GM12878 (cell line): ENCODE measurements around the gene TIPRL. TPM values are rescaled to one million over a fixed set of nuclear protein-coding genes. Genes with fewer than 3 reads are reported as not detected.
A peak's percentile ranks its signal among the peaks of the same experiment; 100 is the strongest.

ENCODE experiments used
- ATAC-seq: fragments of 200-7000 bp; cut with Tn5 transposase; 3 replicates; pipeline ENCODE4 v1.9.1; 2020; ENCODE audit warnings: mild to moderate bottlenecking, moderate library complexity
- Bru-seq: library from RNA; stranded (reverse); fragments of 400-500 nt; gene quantifications from one replicate; lab custom pipeline; 2021; lab: Mats Ljungman, UMichigan
- BruChase-seq, 2 experiments: library from RNA; stranded (reverse); fragments of 400-500 nt; gene quantifications; one replicate each; lab custom pipeline; 2021; lab: Mats Ljungman, UMichigan
- BruUV-seq: library from RNA; stranded (reverse); fragments of 400-500 nt; replicated peaks from 2 replicates; lab custom pipeline; 2021; lab: Mats Ljungman, UMichigan
- CTCF ChIA-PET: fragments of 300-600 bp; sonication (Branson Sonifier 250); formaldehyde crosslinking; extraction: SDS; loops from one replicate; lab custom pipeline; 2021; ENCODE audit warnings: inconsistent platforms; lab: Yijun Ruan, JAX
- POLR2A ChIA-PET: fragments of 350-600 bp; formaldehyde crosslinking; extraction: SDS; loops from one replicate; lab custom pipeline; 2021; ENCODE audit warnings: inconsistent platforms; lab: Charles Lee
- RAD21 ChIA-PET: fragments of 300-600 bp; sonication (Branson Sonifier 250); formaldehyde crosslinking; loops from one replicate; lab custom pipeline; 2023; ENCODE audit warnings: antibody characterized with exemption; ENCODE audit not compliant: unreplicated experiment; lab: Charles Lee
- SMC1A ChIA-PET: fragments of 300-600 bp; sonication (Branson Sonifier 250); formaldehyde crosslinking; loops from one replicate; lab custom pipeline; 2023; ENCODE audit not compliant: unreplicated experiment, uncharacterized antibody; lab: Charles Lee
- DNase-seq: peaks from one replicate; pipeline ENCODE4 v3.0.0-alpha.2; 2011; ENCODE audit warnings: low read depth, low spot score
- FAIRE-seq: peaks from 3 replicates; lab custom pipeline; 2011; peaks lifted over from hg19 to GRCh38; lab: Jason Lieb, UNC
- H2AFZ ChIP-seq: 2 replicates; pipeline ENCODE4 v1.6.0; 2011; ENCODE audit warnings: low read depth, low read length, control low read depth; ENCODE audit not compliant: control insufficient read depth
- H3K27ac ChIP-seq: 2 replicates; pipeline ENCODE4 v1.5.1; 2011; ENCODE audit warnings: control low read depth; ENCODE audit not compliant: control insufficient read depth, insufficient read depth
- H3K27me3 ChIP-seq, 2 experiments: replicated peaks in 1 of 2; 2 replicates each; pipeline versions ENCODE4 v1.6.0 to v1.6.1; 2011; ENCODE audit warnings: low read length in 1 of 2; ENCODE audit not compliant: control insufficient read depth in 2 of 2, insufficient read depth in 2 of 2
- H3K36me3 ChIP-seq, 2 experiments: 2 replicates each; pipeline ENCODE4 v1.5.1; 2011; ENCODE audit warnings: low read length in 1 of 2; ENCODE audit not compliant: control insufficient read depth in 2 of 2, insufficient read depth in 2 of 2
- H3K4me1 ChIP-seq: 2 replicates; pipeline ENCODE4 v1.6.1; 2011; ENCODE audit warnings: mild to moderate bottlenecking, low read length, moderate library complexity, mixed read lengths; ENCODE audit not compliant: control insufficient read depth, insufficient read depth
- H3K4me2 ChIP-seq: 2 replicates; pipeline ENCODE4 v1.6.0; 2011; ENCODE audit warnings: control low read depth; ENCODE audit not compliant: control insufficient read depth, insufficient read depth
- H3K4me3 ChIP-seq: fragments of 200-600 bp; sonication (generic); 2 replicates; pipeline ENCODE4 v1.5.1; 2016
- H3K79me2 ChIP-seq: 2 replicates; pipeline ENCODE4 v1.6.0; 2011; ENCODE audit warnings: low read length; ENCODE audit not compliant: control insufficient read depth, insufficient read depth
- H3K9ac ChIP-seq: 2 replicates; pipeline ENCODE4 v1.8.0; 2011; ENCODE audit warnings: low read length, control low read depth, mixed read lengths; ENCODE audit not compliant: control insufficient read depth, insufficient read depth
- H3K9me3 ChIP-seq: replicated peaks from 3 replicates; pipeline ENCODE4 v1.5.1; 2011; ENCODE audit warnings: mild to moderate bottlenecking, low read length; ENCODE audit not compliant: control insufficient read depth, insufficient read depth
- H4K20me1 ChIP-seq: 2 replicates; pipeline ENCODE4 v1.6.0; 2011; ENCODE audit not compliant: control insufficient read depth, insufficient read depth
- BHLHE40 ChIP-seq, 2 experiments: fragments of 450-650 bp in 1 of 2; IDR thresholded peaks; 2 replicates each; pipeline ENCODE4 v1.6.1; 2011 to 2017; ENCODE audit warnings: low read depth in 2 of 2, borderline replicate concordance in 1 of 2, improper control_type of control experiment in 1 of 2, low read length in 1 of 2, mild to moderate bottlenecking in 1 of 2
- E2F8 ChIP-seq: fragments of 450-650 bp; IDR thresholded peaks from 2 replicates; pipeline ENCODE4 v1.6.1; 2018; ENCODE audit warnings: mild to moderate bottlenecking, low read depth, moderate library complexity; ENCODE audit not compliant: partially characterized antibody
- EED ChIP-seq: sonication (generic); IDR thresholded peaks from 2 replicates; pipeline ENCODE4 v1.6.1; 2016; ENCODE audit warnings: antibody characterized with exemption, low read depth
- HDGF ChIP-seq: fragments of 450-650 bp; IDR thresholded peaks from 2 replicates; pipeline ENCODE4 v1.6.1; 2016; ENCODE audit warnings: antibody characterized with exemption
- MAX ChIP-seq: IDR thresholded peaks from 2 replicates; pipeline ENCODE4 v1.6.1; 2012; ENCODE audit warnings: low read depth, low read length, improper control_type of control experiment
- MEF2A ChIP-seq: IDR thresholded peaks from 2 replicates; pipeline ENCODE4 v1.6.1; 2011; ENCODE audit warnings: low read depth, mild to moderate bottlenecking, low read length, moderate library complexity; ENCODE audit not compliant: insufficient read depth
- MEF2B ChIP-seq: fragments of 450-650 bp; IDR thresholded peaks from 2 replicates; pipeline ENCODE4 v1.6.1; 2018; ENCODE audit warnings: mild to moderate bottlenecking, moderate library complexity; ENCODE audit not compliant: partially characterized antibody, poor library complexity, severe bottlenecking
- NRF1 ChIP-seq: conservative IDR thresholded peaks from 2 replicates; pipeline ENCODE4 v1.6.1; 2011; ENCODE audit warnings: mild to moderate bottlenecking, low read depth, low read length, improper control_type of control experiment
- RELB ChIP-seq: fragments of 450-650 bp; IDR thresholded peaks from 2 replicates; pipeline ENCODE4 v1.6.1; 2017; ENCODE audit warnings: low read depth, mild to moderate bottlenecking, moderate library complexity
- SIX5 ChIP-seq: IDR thresholded peaks from 2 replicates; pipeline ENCODE4 v1.6.1; 2011; ENCODE audit warnings: mild to moderate bottlenecking, low read depth, low read length, moderate library complexity; ENCODE audit not compliant: severe bottlenecking
- ZNF24 ChIP-seq: fragments of 450-650 bp; IDR thresholded peaks from 2 replicates; pipeline ENCODE4 v1.6.1; 2017; ENCODE audit warnings: antibody characterized with exemption, mild to moderate bottlenecking
- ZNF622 ChIP-seq: fragments of 450-650 bp; IDR thresholded peaks from 2 replicates; pipeline ENCODE4 v1.6.1; 2017; ENCODE audit warnings: mild to moderate bottlenecking, inconsistent platforms
- WGBS: methylation state at CpG from one replicate; pipeline ENCODE4 v1.1.6; 2016; ENCODE audit warnings: low lambda C conversion rate; ENCODE audit not compliant: insufficient replicate concordance, insufficient coverage; ENCODE audit errors: missing lambda C conversion rate; 5-methylcytosine and 5-hydroxymethylcytosine counted together
- in situ Hi-C: fragments of 300-500 bp; cut with MboI; formaldehyde crosslinking; loops from 9 replicates; pipeline ENCODE4 v1.14.3; 2018; ENCODE audit warnings: mixed read lengths
- intact Hi-C: fragments of 100-400 bp; cut with micrococcal nuclease; formaldehyde crosslinking; loops from one replicate; pipeline ENCODE4 v1.14.2; 2022; ENCODE audit not compliant: unreplicated experiment
- long read RNA-seq, 2 experiments: library from polyadenylated mRNA; unstranded; transcript quantifications; one replicate each; pipeline ENCODE4 v2.0.0, GENCODE V29; 2019 to 2020
- polyA minus RNA-seq, 3 experiments: library from RNA; depleted of rRNA, polyadenylated mRNA; stranded (reverse); fragments of >200 nt; gene quantifications; 2 replicates each; pipeline ENCODE4 v1.2.3, GENCODE V29; 2011
- polyA plus RNA-seq, 11 experiments: library from polyadenylated mRNA; depleted of rRNA in 4 of 11; unstranded in 6 of 11; stranded (reverse) in 5 of 11; fragments of >200 nt; fragmentation: Nextera tagmentation in 4 of 11; fragmentation: Illumina TruSeq in 1 of 11; extraction: Ambion mirVana in 4 of 11; extraction: Trizol in 1 of 11; gene quantifications; 1 replicate in 1 of 11; 2 replicates in 10 of 11; pipeline versions ENCODE4 v1.2.1 to v1.2.3, GENCODE V29; 2011 to 2016; ENCODE audit warnings: inconsistent platforms in 2 of 11, missing spikeins in 2 of 11, low read depth in 1 of 11
- total RNA-seq, 4 experiments: library from RNA; depleted of rRNA in 3 of 4; stranded (reverse); fragments of >200 nt in 3 of 4; fragmentation: Illumina TruSeq in 1 of 4; extraction: Trizol in 1 of 4; gene quantifications; 2 replicates each; pipeline versions ENCODE4 v1.2.1 to v1.2.3, GENCODE V29; 2013 to 2021

TIPRL gene
- 16.3 and 17.4 TPM in 2 replicates for total RNA-seq (2013; cell fraction: nucleolus; rRNA removed)
- total RNA-seq (2014; rRNA removed) = 38.2 and 43.9 TPM in 2 replicates
- 47.9 and 48.8 TPM in 2 replicates for total RNA-seq (2014; rRNA removed; fragmentation: Illumina TruSeq; extraction: Trizol)
- total RNA-seq (2021) = 37.6 and 42.2 TPM in 2 replicates
- polyA plus RNA-seq (2011; ENCODE audit: low read depth) = 11.5 TPM
- polyA plus RNA-seq (2011; rRNA removed) = 72.1 and 135 TPM in 2 replicates
- 16.2 and 18.5 TPM in 2 replicates for polyA plus RNA-seq (2011; cell fraction: cytosol; rRNA removed)
- polyA plus RNA-seq (2011; cell fraction: nucleus; rRNA removed) = 13.0 and 14.8 TPM in 2 replicates
- polyA plus RNA-seq (2012) = 21.1 and 24.9 TPM in 2 replicates
- polyA plus RNA-seq (2014; fragmentation: Illumina TruSeq; extraction: Trizol) = 42.2 and 55.5 TPM in 2 replicates
- 10 to 100 TPM; 51.9 to 57.9 TPM for polyA plus RNA-seq (2014; fragmentation: Nextera tagmentation; extraction: Ambion mirVana)
- 33.5 and 36.4 TPM in 2 replicates for polyA plus RNA-seq (2014; rRNA removed)
- 10 to 100 TPM; 57.6 to 62.7 TPM for polyA plus RNA-seq (2016; fragmentation: Nextera tagmentation; extraction: Ambion mirVana)
- 18.8 and 34.2 TPM in 2 replicates for polyA minus RNA-seq (2011; rRNA and poly(A)+ RNA removed)
- 10.3 and 10.9 TPM in 2 replicates for polyA minus RNA-seq (2011; cell fraction: cytosol; rRNA and poly(A)+ RNA removed)
- polyA minus RNA-seq (2011; cell fraction: nucleus; rRNA and poly(A)+ RNA removed) = 3.5 and 5.2 TPM in 2 replicates
- Bru-seq, nascent RNA = percentile 86 among the genes with signal in this experiment
- percentile 90 among the genes with signal in this experiment for BruChase-seq, experiment 1, labeled RNA remaining after a 6-hour chase
- BruChase-seq, experiment 2, labeled RNA remaining after a 2-hour chase = percentile 88 among the genes with signal in this experiment
- long read RNA-seq, experiment 1, transcript TIPRL-202 (7 exons, 3,032 nt) = major isoform, 58 of 64 reads
- long read RNA-seq, experiment 1, partial matches to known transcripts = 0 of 64 reads
- long read RNA-seq, experiment 1, other reads (novel, unspliced or antisense) = 5 of 64 reads
- long read RNA-seq, experiment 2, transcript TIPRL-202 (7 exons, 3,032 nt) = major isoform, 265 of 295 reads
- long read RNA-seq, experiment 2, partial matches to known transcripts = 14 of 295 reads
- long read RNA-seq, experiment 2, other reads (novel, unspliced or antisense) = 16 of 295 reads

- H3K79me2 ChIP-seq = peaks cover 36% of the 10 kb centered on the region
- WGBS = 1% methylated on average over 55 of the region's 56 CpGs
- H3K27me3 ChIP-seq = no peaks in the 10 kb centered on the region
- DNase-seq (peak; percentile 89), ATAC-seq (peak; percentile 93), FAIRE-seq (peak; percentile 95)
- peak within 1 kb of the TSS; percentile 89 for H3K4me2 ChIP-seq
- in situ Hi-C loops = no loop called here
- POLR2A ChIA-PET = interaction anchor here (0.9 to 3.4 kb wide), 4 partner anchors 8 to 47 kb away, joined by 3 to 21 read pairs (median 6); partner anchors contain the start of gene SFT2D2
- peak within 1 kb of the TSS; percentile 91 for H3K4me3 ChIP-seq
- H3K9ac ChIP-seq = peak within 1 kb of the TSS; percentile 94
- CTCF ChIA-PET = interaction anchor here (1.0 to 2.1 kb wide), 5 partner anchors 8 to 164 kb away, joined by 3 to 13 read pairs (median 3); no protein-coding TSS in a partner anchor
- peak within 1 kb of the TSS; percentile 95 for H3K27ac ChIP-seq
- no peaks in the 10 kb centered on the region for H4K20me1 ChIP-seq
- RAD21 ChIA-PET = interaction anchor here (1.1 to 1.8 kb wide), 4 partner anchors 48 to 251 kb away, joined by 3 to 13 read pairs (median 4); partner anchors contain the start of gene SFT2D2
- BruUV-seq = no TSS peak
- SMC1A ChIA-PET = interaction anchor here (1.2 to 2.1 kb wide), 5 partner anchors 8 to 16 kb away, joined by 3 to 10 read pairs (median 5); no protein-coding TSS in a partner anchor
- H3K36me3 ChIP-seq = no peaks in the 10 kb centered on the region
- H3K9me3 ChIP-seq = no peaks in the 10 kb centered on the region; the same call in 2 of the 3 replicates
- H3K4me1 ChIP-seq = no peaks in the 10 kb centered on the region; the same call in 1 of the 2 replicates
- peak within 1 kb of the TSS; percentile 97 for H2AFZ ChIP-seq
- intact Hi-C loops = loop anchor here (2.0 to 10.0 kb wide), 2 partner anchors 48 to 244 kb away; partner anchors contain the start of genes DCAF6, MPC2 and SFT2D2
- TF ChIP-seq ZNF622 (no peak), BHLHE40 (IDR thresholded peaks at IDR 0.05; ENCODE audit: borderline replicate concordance in 1 of 2, low read depth in 2 of 2, low read length in 1 of 2) (peak; percentile 13 to 19; a peak in 2 of 4 replicates), NRF1 (no peak), MAX (0 out of 2 replicates have a peak, but pooled peaks have one; percentile 22), RELB (peak; percentile 71), E2F8 (peak; percentile 65), EED (peak; percentile 73), SIX5 (peak; percentile 41), ZNF24 (no peak), HDGF (peak; percentile 76; the same call in 1 of the 2 replicates), MEF2A (0 out of 2 replicates have a peak, but pooled peaks have one; percentile 24), MEF2B (no peak)
These were observed at the start of gene TIPRL for GRCh38 chr1:168178638-168179437. TSS of gene TIPRL (plus strand) at chr1:168178962. CDS start at chr1:168179078, 116 bp downstream.
